HepG2 (cell line): Measurements from ENCODE around the gene CPVL. TPM values are rescaled to one million over a fixed set of nuclear protein-coding genes. Genes with fewer than 3 reads are reported as not detected.

Experiments used
- FOXK2 ChIP-seq: fragments of 450-650 bp; IDR thresholded peaks from 2 replicates; pipeline ENCODE4 v1.6.1; 2016
- GLI4 ChIP-seq: sonication (generic); formaldehyde crosslinking; IDR thresholded peaks from 2 replicates; pipeline ENCODE4 v1.5.1; 2020; ENCODE audit warnings: missing genetic modification reagents, mild to moderate bottlenecking, moderate library complexity, borderline replicate concordance
- GPN1 ChIP-seq: sonication (generic); formaldehyde crosslinking; IDR thresholded peaks from 2 replicates; pipeline ENCODE4 v1.5.1; 2020; ENCODE audit warnings: missing genetic modification reagents, borderline replicate concordance
- HDAC1 ChIP-seq: sonication (generic); formaldehyde crosslinking; IDR thresholded peaks from 2 replicates; pipeline ENCODE4 v1.5.1; 2020; ENCODE audit warnings: mild to moderate bottlenecking, missing genetic modification reagents
- NCOA2 ChIP-seq: sonication (generic); formaldehyde crosslinking; IDR thresholded peaks from 2 replicates; pipeline ENCODE4 v1.8.0; 2022; ENCODE audit warnings: inconsistent platforms
- PCBP2 ChIP-seq: fragments of 200-400 bp; formaldehyde crosslinking; optimal IDR thresholded peaks from 2 replicates; pipeline ENCODE3; 2018; ENCODE audit warnings: low read length, low read depth; ENCODE audit not compliant: poor library complexity, severe bottlenecking
- RORA ChIP-seq: sonication (generic); formaldehyde crosslinking; IDR thresholded peaks from 2 replicates; pipeline ENCODE4 v1.5.0; 2020; ENCODE audit warnings: mild to moderate bottlenecking, missing genetic modification reagents, moderate library complexity
- TAF15 ChIP-seq: fragments of 200-400 bp; formaldehyde crosslinking; IDR thresholded peaks from one replicate; pipeline ENCODE4 v1.6.1; 2018; ENCODE audit warnings: mild to moderate bottlenecking, low read depth, low read length; ENCODE audit not compliant: poor library complexity, severe bottlenecking
- TRIM24 ChIP-seq: sonication (generic); formaldehyde crosslinking; IDR thresholded peaks from 2 replicates; pipeline ENCODE4 v1.8.0; 2022; ENCODE audit warnings: mild to moderate bottlenecking, missing genetic modification reagents
- YEATS2 ChIP-seq: sonication (generic); formaldehyde crosslinking; IDR thresholded peaks from 2 replicates; pipeline ENCODE4 v1.4.0; 2020; ENCODE audit warnings: missing genetic modification reagents, borderline replicate concordance
- ZBTB20 ChIP-seq: sonication (generic); formaldehyde crosslinking; IDR thresholded peaks from 2 replicates; pipeline ENCODE4 v1.8.1; 2023; ENCODE audit warnings: missing genetic modification reagents, low read depth, mild to moderate bottlenecking, borderline replicate concordance
- ZC3H4 ChIP-seq: sonication (generic); formaldehyde crosslinking; IDR thresholded peaks from 2 replicates; pipeline ENCODE4 v1.4.0; 2020; ENCODE audit warnings: missing genetic modification reagents, borderline replicate concordance
- ZFP37 ChIP-seq: sonication (generic); formaldehyde crosslinking; IDR thresholded peaks from 2 replicates; pipeline ENCODE4 v1.4.0; 2020; ENCODE audit warnings: missing genetic modification reagents, borderline replicate concordance
- ZNF546 ChIP-seq: sonication (generic); formaldehyde crosslinking; conservative IDR thresholded peaks from 2 replicates; pipeline ENCODE4 v1.8.1; 2023; ENCODE audit warnings: mild to moderate bottlenecking, missing genetic modification reagents
- ZNF550 ChIP-seq: sonication (generic); formaldehyde crosslinking; IDR thresholded peaks from 2 replicates; pipeline ENCODE4 v1.4.0; 2020; ENCODE audit warnings: mild to moderate bottlenecking, missing genetic modification reagents, borderline replicate concordance
- ZNF781 ChIP-seq: sonication (generic); formaldehyde crosslinking; IDR thresholded peaks from 2 replicates; pipeline ENCODE4 v1.5.1; 2020; ENCODE audit warnings: borderline replicate concordance, mild to moderate bottlenecking, missing genetic modification reagents; ENCODE audit errors: not compliant biosample characterization
- polyA plus RNA-seq, 8 experiments: library from polyadenylated mRNA; depleted of rRNA in 3 of 8; stranded (reverse) in 7 of 8; unstranded in 1 of 8; fragments of >200 nt; fragmentation: Illumina TruSeq in 4 of 8; extraction: Trizol in 4 of 8; gene quantifications; 2 replicates each; pipeline versions ENCODE4 v1.2.1 to v1.2.3, GENCODE V29; 2011 to 2016; ENCODE audit warnings: low read depth in 4 of 8, missing spikeins in 1 of 8, mixed read lengths in 1 of 8; ENCODE audit not compliant: insufficient read depth in 1 of 8
- total RNA-seq, 5 experiments: library from RNA; depleted of rRNA; stranded (reverse); fragments of >200 nt; fragmentation: Illumina TruSeq; extraction: Trizol; gene quantifications; 2 replicates each; pipeline ENCODE4 v1.2.3, GENCODE V29; 2016; ENCODE audit warnings: low read depth in 1 of 5
- TF ChIP-seq, protein P1 (sequence below): sonication (generic); formaldehyde crosslinking; IDR thresholded peaks from 2 replicates; pipeline ENCODE4 v1.4.0; 2020; ENCODE audit warnings: mild to moderate bottlenecking, missing genetic modification reagents
- TF ChIP-seq, protein P2 (sequence below): sonication (generic); formaldehyde crosslinking; IDR thresholded peaks from 2 replicates; pipeline ENCODE4 v1.9.0; 2021; ENCODE audit warnings: missing genetic modification reagents, borderline replicate concordance
- TF ChIP-seq, protein P3 (sequence below): sonication (generic); formaldehyde crosslinking; IDR thresholded peaks from 2 replicates; pipeline ENCODE4 v1.5.0; 2020; ENCODE audit warnings: missing genetic modification reagents
- TF ChIP-seq, protein P4 (sequence below): IDR thresholded peaks from 2 replicates; pipeline ENCODE4 v1.6.1; 2016; ENCODE audit warnings: low read depth
- TF ChIP-seq, protein P5 (sequence below): sonication (generic); formaldehyde crosslinking; IDR thresholded peaks from 2 replicates; pipeline ENCODE4 v1.4.0; 2020; ENCODE audit warnings: missing genetic modification reagents, borderline replicate concordance
- TF ChIP-seq, protein P6 (sequence below): sonication (generic); formaldehyde crosslinking; IDR thresholded peaks from 2 replicates; pipeline ENCODE4 v1.4.0; 2020; ENCODE audit warnings: missing genetic modification reagents

CPVL gene
- total and polyA plus RNA-seq, 2 of the 13 experiments (the other 11 are each of a cell fraction or from before 2014, with no cell fraction given), result 59.2 to 294 TPM

DNA sequence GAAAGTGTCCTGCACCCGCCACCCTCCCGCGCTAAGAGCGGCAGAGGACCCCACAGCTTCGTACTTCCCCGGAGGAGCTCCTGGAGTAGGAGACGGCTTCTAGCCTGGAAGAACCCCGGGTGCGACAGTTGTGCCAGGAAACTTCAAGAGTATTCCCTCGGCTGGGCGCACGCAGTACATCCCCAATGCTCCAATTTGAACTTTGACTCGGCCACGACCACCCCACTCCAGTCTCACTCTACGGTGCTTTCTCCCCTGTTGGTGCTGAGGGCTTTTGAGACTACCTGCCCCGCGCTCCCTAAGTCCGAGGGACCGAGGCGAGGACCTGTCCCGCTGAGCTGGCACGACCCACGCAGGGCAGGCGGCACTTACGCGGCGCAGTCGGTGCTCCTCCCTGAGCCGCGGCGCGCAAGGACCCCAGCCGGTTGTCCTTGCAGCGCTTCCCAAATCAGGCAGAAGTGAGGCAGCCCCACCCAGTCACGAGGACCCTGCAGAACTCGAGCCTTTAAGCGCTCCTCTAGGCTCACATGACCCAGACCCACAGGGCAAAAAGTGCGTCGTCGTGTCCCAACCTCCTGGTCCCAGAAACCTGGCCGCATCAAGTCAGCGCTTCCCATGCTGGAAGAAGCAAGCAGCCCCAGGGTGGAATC lies at the start of gene CPVL (continued):
- TF ChIP-seq PCBP2 (no peak), RORA (no peak), ZNF546 (CRISPR knock-in tag) (no peak), HDAC1 (CRISPR knock-in tag) (no peak; the same call in none of the 2 replicates), GLI4 (CRISPR knock-in tag) (no peak), ZC3H4 (CRISPR knock-in tag) (no peak), GPN1 (CRISPR knock-in tag) (no peak), ZBTB20 (no peak), YEATS2 (CRISPR knock-in tag) (no peak), TAF15 (no peak), ZNF781 (CRISPR knock-in tag) (peak; percentile 21), ZFP37 (CRISPR knock-in tag) (no peak), FOXK2 (no peak), TRIM24 (CRISPR knock-in tag) (no peak), NCOA2 (no peak), ZNF550 (CRISPR knock-in tag) (no peak)
- TF ChIP-seq, protein P1, sequence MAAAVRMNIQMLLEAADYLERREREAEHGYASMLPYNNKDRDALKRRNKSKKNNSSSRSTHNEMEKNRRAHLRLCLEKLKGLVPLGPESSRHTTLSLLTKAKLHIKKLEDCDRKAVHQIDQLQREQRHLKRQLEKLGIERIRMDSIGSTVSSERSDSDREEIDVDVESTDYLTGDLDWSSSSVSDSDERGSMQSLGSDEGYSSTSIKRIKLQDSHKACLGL, result no peak
- TF ChIP-seq, protein P2, sequence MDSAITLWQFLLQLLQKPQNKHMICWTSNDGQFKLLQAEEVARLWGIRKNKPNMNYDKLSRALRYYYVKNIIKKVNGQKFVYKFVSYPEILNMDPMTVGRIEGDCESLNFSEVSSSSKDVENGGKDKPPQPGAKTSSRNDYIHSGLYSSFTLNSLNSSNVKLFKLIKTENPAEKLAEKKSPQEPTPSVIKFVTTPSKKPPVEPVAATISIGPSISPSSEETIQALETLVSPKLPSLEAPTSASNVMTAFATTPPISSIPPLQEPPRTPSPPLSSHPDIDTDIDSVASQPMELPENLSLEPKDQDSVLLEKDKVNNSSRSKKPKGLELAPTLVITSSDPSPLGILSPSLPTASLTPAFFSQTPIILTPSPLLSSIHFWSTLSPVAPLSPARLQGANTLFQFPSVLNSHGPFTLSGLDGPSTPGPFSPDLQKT (CRISPR knock-in tag), result no peak
- TF ChIP-seq, protein P3, sequence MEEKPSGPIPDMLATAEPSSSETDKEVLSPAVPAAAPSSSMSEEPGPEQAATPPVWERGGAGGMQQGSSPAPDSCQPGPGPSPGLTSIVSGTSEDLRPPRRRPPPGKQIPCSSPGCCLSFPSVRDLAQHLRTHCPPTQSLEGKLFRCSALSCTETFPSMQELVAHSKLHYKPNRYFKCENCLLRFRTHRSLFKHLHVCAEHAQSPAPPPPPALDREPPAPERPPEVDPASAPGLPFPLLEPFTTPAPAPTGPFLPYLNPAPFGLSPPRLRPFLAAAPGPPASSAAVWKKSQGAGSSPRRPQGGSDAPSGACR (CRISPR knock-in tag), result no peak
- TF ChIP-seq, protein P4, sequence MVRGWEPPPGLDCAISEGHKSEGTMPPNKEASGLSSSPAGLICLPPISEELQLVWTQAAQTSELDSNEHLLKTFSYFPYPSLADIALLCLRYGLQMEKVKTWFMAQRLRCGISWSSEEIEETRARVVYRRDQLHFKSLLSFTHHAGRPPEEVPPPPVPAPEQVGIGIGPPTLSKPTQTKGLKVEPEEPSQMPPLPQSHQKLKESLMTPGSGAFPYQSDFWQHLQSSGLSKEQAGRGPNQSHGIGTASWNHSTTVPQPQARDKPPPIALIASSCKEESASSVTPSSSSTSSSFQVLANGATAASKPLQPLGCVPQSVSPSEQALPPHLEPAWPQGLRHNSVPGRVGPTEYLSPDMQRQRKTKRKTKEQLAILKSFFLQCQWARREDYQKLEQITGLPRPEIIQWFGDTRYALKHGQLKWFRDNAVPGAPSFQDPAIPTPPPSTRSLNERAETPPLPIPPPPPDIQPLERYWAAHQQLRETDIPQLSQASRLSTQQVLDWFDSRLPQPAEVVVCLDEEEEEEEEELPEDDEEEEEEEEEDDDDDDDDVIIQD (CRISPR knock-in tag), result no peak
- TF ChIP-seq, protein P5, sequence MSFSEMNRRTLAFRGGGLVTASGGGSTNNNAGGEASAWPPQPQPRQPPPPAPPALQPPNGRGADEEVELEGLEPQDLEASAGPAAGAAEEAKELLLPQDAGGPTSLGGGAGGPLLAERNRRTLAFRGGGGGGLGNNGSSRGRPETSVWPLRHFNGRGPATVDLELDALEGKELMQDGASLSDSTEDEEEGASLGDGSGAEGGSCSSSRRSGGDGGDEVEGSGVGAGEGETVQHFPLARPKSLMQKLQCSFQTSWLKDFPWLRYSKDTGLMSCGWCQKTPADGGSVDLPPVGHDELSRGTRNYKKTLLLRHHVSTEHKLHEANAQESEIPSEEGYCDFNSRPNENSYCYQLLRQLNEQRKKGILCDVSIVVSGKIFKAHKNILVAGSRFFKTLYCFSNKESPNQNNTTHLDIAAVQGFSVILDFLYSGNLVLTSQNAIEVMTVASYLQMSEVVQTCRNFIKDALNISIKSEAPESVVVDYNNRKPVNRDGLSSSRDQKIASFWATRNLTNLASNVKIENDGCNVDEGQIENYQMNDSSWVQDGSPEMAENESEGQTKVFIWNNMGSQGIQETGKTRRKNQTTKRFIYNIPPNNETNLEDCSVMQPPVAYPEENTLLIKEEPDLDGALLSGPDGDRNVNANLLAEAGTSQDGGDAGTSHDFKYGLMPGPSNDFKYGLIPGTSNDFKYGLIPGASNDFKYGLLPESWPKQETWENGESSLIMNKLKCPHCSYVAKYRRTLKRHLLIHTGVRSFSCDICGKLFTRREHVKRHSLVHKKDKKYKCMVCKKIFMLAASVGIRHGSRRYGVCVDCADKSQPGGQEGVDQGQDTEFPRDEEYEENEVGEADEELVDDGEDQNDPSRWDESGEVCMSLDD (CRISPR knock-in tag), result no peak
- TF ChIP-seq, protein P6, sequence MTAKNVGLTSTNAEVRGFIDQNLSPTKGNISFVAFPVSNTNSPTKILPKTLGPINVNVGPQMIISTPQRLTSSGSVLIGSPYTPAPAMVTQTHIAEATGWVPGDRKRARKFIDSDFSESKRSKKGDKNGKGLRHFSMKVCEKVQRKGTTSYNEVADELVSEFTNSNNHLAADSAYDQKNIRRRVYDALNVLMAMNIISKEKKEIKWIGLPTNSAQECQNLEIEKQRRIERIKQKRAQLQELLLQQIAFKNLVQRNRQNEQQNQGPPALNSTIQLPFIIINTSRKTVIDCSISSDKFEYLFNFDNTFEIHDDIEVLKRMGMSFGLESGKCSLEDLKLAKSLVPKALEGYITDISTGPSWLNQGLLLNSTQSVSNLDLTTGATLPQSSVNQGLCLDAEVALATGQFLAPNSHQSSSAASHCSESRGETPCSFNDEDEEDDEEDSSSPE (CRISPR knock-in tag), result 0 out of 2 replicates have a peak, but pooled peaks have one; percentile 25
